H9 (cell line): ENCODE data around the gene ELAC1. TPM values are rescaled to one million over a fixed set of nuclear protein-coding genes. Genes with fewer than 3 reads are reported as not detected.

Source experiments
- DNase-seq: peaks from one replicate; pipeline ENCODE4 v3.0.0-alpha.2; 2017
- H2AFZ ChIP-seq: one replicate; pipeline ENCODE4 v1.6.1; 2013; ENCODE audit warnings: mild to moderate bottlenecking, low read length, control low read depth, moderate library complexity
- H2AK5ac ChIP-seq: 2 replicates; pipeline ENCODE4 v1.6.1; 2013; ENCODE audit warnings: low read length, control low read depth, mixed read lengths; ENCODE audit not compliant: insufficient read length
- H2BK120ac ChIP-seq: one replicate; pipeline ENCODE4 v1.6.1; 2013; ENCODE audit warnings: low read depth, mild to moderate bottlenecking, low read length, control low read depth, inconsistent platforms; ENCODE audit not compliant: poor library complexity, severe bottlenecking
- H2BK12ac ChIP-seq: 2 replicates; pipeline ENCODE4 v1.6.1; 2013; ENCODE audit warnings: low read length, control low read depth, mixed read lengths, low read depth; ENCODE audit not compliant: insufficient read length
- H2BK15ac ChIP-seq: 2 replicates; pipeline ENCODE4 v1.6.1; 2013; ENCODE audit warnings: low read depth, low read length, control low read depth
- H2BK20ac ChIP-seq: one replicate; pipeline ENCODE4 v1.6.1; 2013; ENCODE audit warnings: low read depth, mild to moderate bottlenecking, low read length, control low read depth, inconsistent platforms; ENCODE audit not compliant: poor library complexity, severe bottlenecking
- H2BK5ac ChIP-seq: 2 replicates; pipeline ENCODE4 v1.6.1; 2013; ENCODE audit warnings: low read length, control low read depth, mixed read lengths; ENCODE audit not compliant: insufficient read length
- H3K14ac ChIP-seq: 2 replicates; pipeline ENCODE4 v1.6.1; 2013; ENCODE audit warnings: low read length, control low read depth; ENCODE audit not compliant: insufficient read depth
- H3K18ac ChIP-seq: 2 replicates; pipeline ENCODE4 v1.6.1; 2013; ENCODE audit warnings: low read depth, mild to moderate bottlenecking, mixed read lengths, low read length, control low read depth; ENCODE audit not compliant: insufficient read length
- H3K23ac ChIP-seq: 2 replicates; pipeline ENCODE4 v1.6.1; 2013; ENCODE audit warnings: low read length, control low read depth, mixed read lengths, low read depth; ENCODE audit not compliant: insufficient read length
- H3K23me2 ChIP-seq: 2 replicates; pipeline ENCODE4 v1.6.1; 2013; ENCODE audit warnings: low read depth, mild to moderate bottlenecking, mixed read lengths, low read length, control low read depth; ENCODE audit not compliant: insufficient read length, poor library complexity, severe bottlenecking
- H3K27ac ChIP-seq: 2 replicates; pipeline ENCODE4 v1.5.1; 2013; ENCODE audit warnings: low read length, control low read depth, mixed read lengths, low read depth; ENCODE audit not compliant: insufficient read length
- H3K27me3 ChIP-seq: 2 replicates; pipeline ENCODE4 v1.6.1; 2013; ENCODE audit warnings: low read length, control low read depth, inconsistent platforms; ENCODE audit not compliant: insufficient read depth
- H3K4ac ChIP-seq: 2 replicates; pipeline ENCODE4 v1.6.1; 2013; ENCODE audit warnings: low read depth, mild to moderate bottlenecking, control low read depth, inconsistent platforms, low read length, moderate library complexity
- H3K4me1 ChIP-seq: 2 replicates; pipeline ENCODE4 v1.6.1; 2013; ENCODE audit warnings: low read length, control low read depth, inconsistent platforms; ENCODE audit not compliant: insufficient read depth
- H3K4me2 ChIP-seq: 2 replicates; pipeline ENCODE4 v1.6.1; 2013; ENCODE audit warnings: low read length, control low read depth, mixed read lengths; ENCODE audit not compliant: insufficient read length, insufficient read depth
- H3K56ac ChIP-seq: 2 replicates; pipeline ENCODE4 v1.6.1; 2013; ENCODE audit warnings: low read depth, mild to moderate bottlenecking, mixed read lengths, low read length, control low read depth; ENCODE audit not compliant: insufficient read length
- H3K79me1 ChIP-seq: 2 replicates; pipeline ENCODE4 v1.6.1; 2013; ENCODE audit warnings: low read depth, mild to moderate bottlenecking, moderate library complexity, low read length, control low read depth, inconsistent platforms; ENCODE audit not compliant: insufficient read depth, poor library complexity, severe bottlenecking
- H3K79me2 ChIP-seq: 2 replicates; pipeline ENCODE4 v1.6.1; 2013; ENCODE audit warnings: low read length, control low read depth, inconsistent platforms; ENCODE audit not compliant: insufficient read depth
- H3K9ac ChIP-seq: 2 replicates; pipeline ENCODE4 v1.6.1; 2013; ENCODE audit warnings: low read length, control low read depth, mixed read lengths; ENCODE audit not compliant: insufficient read length; ENCODE audit errors: extremely low read depth
- H3K9me3 ChIP-seq: one replicate; pipeline ENCODE4 v1.6.1; 2013; ENCODE audit warnings: low read depth, low read length, inconsistent platforms; ENCODE audit not compliant: control insufficient read depth
- H3T11ph ChIP-seq: one replicate; pipeline ENCODE4 v1.6.1; 2013; ENCODE audit warnings: mild to moderate bottlenecking, low read length, control low read depth, inconsistent platforms
- H4K20me1 ChIP-seq: one replicate; pipeline ENCODE4 v1.6.1; 2013; ENCODE audit not compliant: control insufficient read depth, insufficient read length, insufficient read depth
- H4K5ac ChIP-seq: 2 replicates; pipeline ENCODE4 v1.6.1; 2013; ENCODE audit warnings: low read depth, mild to moderate bottlenecking, mixed read lengths, low read length, control low read depth; ENCODE audit not compliant: insufficient read length
- H4K8ac ChIP-seq: replicated peaks from 2 replicates; pipeline ENCODE4 v1.6.1; 2013; ENCODE audit warnings: low read length, control low read depth, mixed read lengths, low read depth; ENCODE audit not compliant: insufficient read length
- H4K91ac ChIP-seq: 2 replicates; pipeline ENCODE4 v1.6.1; 2013; ENCODE audit warnings: low read depth, mild to moderate bottlenecking, moderate library complexity, mixed read lengths, low read length, control low read depth; ENCODE audit not compliant: insufficient read length
- H3K27ac Mint-ChIP-seq, 3 experiments: 2 replicates in 2 of 3; 3 replicates in 1 of 3; pipeline ENCODE4 v1.8.0; 2020 to 2021; ENCODE audit warnings: mixed read lengths in 3 of 3, mild to moderate bottlenecking in 1 of 3, moderate library complexity in 1 of 3
- H3K27me3 Mint-ChIP-seq: 2 replicates; pipeline ENCODE4 v1.8.0; 2021; ENCODE audit warnings: low read depth, mild to moderate bottlenecking, moderate library complexity, mixed read lengths
- H3K36me3 Mint-ChIP-seq, 3 experiments: 2 replicates in 2 of 3; 3 replicates in 1 of 3; pipeline ENCODE4 v1.8.0; 2020 to 2021; ENCODE audit warnings: low read depth in 3 of 3, mixed read lengths in 3 of 3; ENCODE audit not compliant: insufficient read depth in 1 of 3
- H3K4me1 Mint-ChIP-seq, 2 experiments: 2 replicates each; pipeline ENCODE4 v1.8.0; 2020; ENCODE audit warnings: mixed read lengths in 2 of 2
- H3K4me3 Mint-ChIP-seq, 2 experiments: 2 replicates in 1 of 2; 3 replicates in 1 of 2; pipeline ENCODE4 v1.8.0; 2020 to 2021; ENCODE audit warnings: mild to moderate bottlenecking in 2 of 2, mixed read lengths in 2 of 2, moderate library complexity in 1 of 2
- H3K9me3 Mint-ChIP-seq, 2 experiments: 2 replicates in 1 of 2; 3 replicates in 1 of 2; pipeline ENCODE4 v1.8.0; 2020; ENCODE audit warnings: mild to moderate bottlenecking in 2 of 2, mixed read lengths in 2 of 2, moderate library complexity in 1 of 2
- WGBS: extraction: QIAGEN DNeasy Blood & Tissue Kit; methylation state at CpG from one replicate; pipeline ENCODE4 v1.1.7; 2013; ENCODE audit warnings: missing lambda C conversion rate, low lambda C conversion rate, mixed read lengths; ENCODE audit not compliant: insufficient read length; ENCODE audit errors: extremely low coverage; 5-methylcytosine and 5-hydroxymethylcytosine counted together
- total RNA-seq: library from RNA; stranded (reverse); gene quantifications from 2 replicates; pipeline ENCODE4 v1.2.1, GENCODE V29; 2021
- TF ChIP-seq, protein P1 (sequence below): fragments of 200-600 bp; sonication (generic); conservative IDR thresholded peaks from 3 replicates; pipeline ENCODE4 v1.8.0; 2021; ENCODE audit warnings: antibody characterized with exemption, mild to moderate bottlenecking

The ELAC1 gene
- total RNA-seq, 1 experiment from 2014 or later, result 5.7 TPM

DNA sequence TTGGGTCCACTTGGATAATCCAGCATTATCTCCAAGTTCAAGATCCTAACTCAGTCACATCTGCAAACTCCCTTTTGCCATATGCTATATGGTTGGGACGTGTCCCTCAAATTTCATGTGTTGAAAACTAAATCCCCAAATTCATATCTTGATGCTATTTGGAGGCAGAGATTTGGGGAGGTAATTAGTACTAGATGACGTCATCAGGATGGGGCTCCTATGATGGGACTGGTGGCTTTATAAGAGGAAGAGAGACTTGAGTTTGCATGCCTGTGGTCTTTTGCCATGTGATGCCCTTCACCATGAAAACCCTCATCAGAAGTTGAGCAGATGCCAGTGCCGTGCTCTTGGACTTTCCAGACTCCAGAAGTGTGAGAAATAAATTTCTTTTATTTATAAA, 45.4 kb downstream of the ELAC1 start:
- Histone ChIP-seq H4K91ac (no peak overlapping the region), H4K5ac (no peak overlapping the region), H3K79me1 (no peaks in the 10 kb centered on the region), H3K23ac (no peak overlapping the region), H3K4me2 (no peak overlapping the region), H2BK120ac (no peak overlapping the region), H3K9ac (no peak overlapping the region), H2BK5ac (no peak overlapping the region), H2BK12ac (no peak overlapping the region), H3K4ac (no peak overlapping the region), H4K8ac (no peak overlapping the region), H2BK20ac (no peak overlapping the region), H2AK5ac (no peak overlapping the region), H2AFZ (no peak overlapping the region), H3K27me3 (no peaks in the 10 kb centered on the region), H3K79me2 (no peaks in the 10 kb centered on the region), H2BK15ac (no peak overlapping the region), H3K9me3 (no peaks in the 10 kb centered on the region), H3T11ph (no peak overlapping the region), H3K23me2 (no peaks in the 10 kb centered on the region), H4K20me1 (no peaks in the 10 kb centered on the region), H3K18ac (no peak overlapping the region), H3K14ac (no peak overlapping the region), H3K56ac (no peak overlapping the region), H3K27ac (no peak overlapping the region), H3K4me1 (peaks cover 3% of the 10 kb centered on the region; the same call in 1 of the 2 replicates)
- TF ChIP-seq, protein P1, sequence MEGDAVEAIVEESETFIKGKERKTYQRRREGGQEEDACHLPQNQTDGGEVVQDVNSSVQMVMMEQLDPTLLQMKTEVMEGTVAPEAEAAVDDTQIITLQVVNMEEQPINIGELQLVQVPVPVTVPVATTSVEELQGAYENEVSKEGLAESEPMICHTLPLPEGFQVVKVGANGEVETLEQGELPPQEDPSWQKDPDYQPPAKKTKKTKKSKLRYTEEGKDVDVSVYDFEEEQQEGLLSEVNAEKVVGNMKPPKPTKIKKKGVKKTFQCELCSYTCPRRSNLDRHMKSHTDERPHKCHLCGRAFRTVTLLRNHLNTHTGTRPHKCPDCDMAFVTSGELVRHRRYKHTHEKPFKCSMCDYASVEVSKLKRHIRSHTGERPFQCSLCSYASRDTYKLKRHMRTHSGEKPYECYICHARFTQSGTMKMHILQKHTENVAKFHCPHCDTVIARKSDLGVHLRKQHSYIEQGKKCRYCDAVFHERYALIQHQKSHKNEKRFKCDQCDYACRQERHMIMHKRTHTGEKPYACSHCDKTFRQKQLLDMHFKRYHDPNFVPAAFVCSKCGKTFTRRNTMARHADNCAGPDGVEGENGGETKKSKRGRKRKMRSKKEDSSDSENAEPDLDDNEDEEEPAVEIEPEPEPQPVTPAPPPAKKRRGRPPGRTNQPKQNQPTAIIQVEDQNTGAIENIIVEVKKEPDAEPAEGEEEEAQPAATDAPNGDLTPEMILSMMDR, result no peak
- Mint-ChIP-seq H3K9me3 (peaks cover 9 to 12% of the 10 kb centered on the region in 2 experiments; a peak in 4 of 5 replicates), H3K27me3 (no peaks in the 10 kb centered on the region; the same call in 1 of the 2 replicates), H3K4me1 (peaks cover 16 to 26% of the 10 kb centered on the region in 2 experiments), H3K4me3 (no peak overlapping the region), H3K27ac (no peak overlapping the region), H3K36me3 (peaks cover 4 to 28% (median 15%) of the 10 kb centered on the region in 3 experiments; a peak in 6 of 7 replicates)
- no CpG with 5 or more reads among the region's 3 CpGs for WGBS
- DNase-seq, result no peak
